NCI-H2107 (cell line): Measurements from ENCODE around the gene SFI1.
A peak's percentile ranks its signal among the peaks of the same experiment; 100 is the strongest.
"Not testable (repeated sequence)": the region's sequence is repeated elsewhere in the genome, so short reads cannot be mapped to it uniquely, and the experiment has no call there.

Experiments
- DNase-seq: peaks from one replicate; lab custom pipeline; 2025; lab: John Stamatoyannopoulos, UW

The SFI1 gene

DNA sequence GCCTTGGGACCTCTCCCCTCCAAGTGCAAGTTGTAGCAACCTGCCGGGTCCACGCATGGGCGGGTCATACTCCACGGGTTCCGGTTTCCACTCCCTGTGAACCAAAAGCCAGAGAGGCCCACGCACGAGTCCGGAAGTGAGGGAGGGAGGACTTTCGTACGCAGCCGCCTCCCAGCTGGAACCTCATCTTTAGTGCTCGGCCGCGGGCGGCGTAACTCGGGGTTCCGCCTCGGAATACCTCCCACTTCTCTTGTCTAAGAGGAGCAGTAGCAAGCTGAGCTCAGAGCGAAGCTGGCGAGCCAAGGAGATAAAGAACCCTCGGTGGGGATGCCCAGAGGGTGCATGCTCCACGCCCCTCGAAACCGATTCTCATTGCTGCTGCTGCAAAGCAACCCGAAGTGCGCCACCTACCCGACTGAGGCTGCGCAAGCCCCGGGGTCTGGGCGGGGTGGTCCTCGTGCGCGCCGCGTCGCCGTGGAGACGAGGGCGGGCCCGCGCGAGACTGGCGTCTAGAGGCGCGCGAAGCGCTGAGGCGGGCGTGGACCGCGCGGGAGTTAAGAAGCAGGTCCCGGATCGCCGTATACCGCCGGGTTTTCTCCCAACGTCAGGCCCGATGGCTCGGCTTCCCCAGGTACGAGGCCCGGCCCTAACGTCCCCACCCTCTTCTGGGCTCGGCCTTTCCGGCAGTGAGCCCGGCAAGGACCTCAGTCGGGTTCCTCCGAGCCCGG, at the start of gene SFI1:
Gene SFI1, plus strand, starts transcription at position 530 of the 728 bp plus-strand sequence. CDS start 11,749 bp downstream, outside the sequence.
- DNase-seq: peak; percentile 42

DNA sequence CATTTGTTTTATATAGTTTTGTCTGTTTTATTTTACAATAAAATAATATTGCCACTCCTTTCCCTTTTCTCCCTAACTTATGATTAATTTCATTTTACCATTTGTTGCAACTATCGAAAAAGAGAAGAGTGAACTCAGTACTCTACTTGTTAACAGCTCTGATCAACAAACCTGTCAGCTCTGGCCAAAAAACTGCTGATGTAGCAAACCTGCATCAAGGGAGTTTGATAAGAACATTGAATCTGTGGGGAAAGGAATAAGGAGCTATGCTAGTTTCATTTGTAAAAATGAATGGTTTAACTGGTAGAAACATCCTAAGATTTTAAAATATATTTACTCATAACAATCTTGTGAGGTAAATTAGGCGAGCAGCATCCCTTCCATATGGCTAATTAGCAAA, 49.6 kb upstream of the SFI1 start:
- DNase-seq: no peak

DNA sequence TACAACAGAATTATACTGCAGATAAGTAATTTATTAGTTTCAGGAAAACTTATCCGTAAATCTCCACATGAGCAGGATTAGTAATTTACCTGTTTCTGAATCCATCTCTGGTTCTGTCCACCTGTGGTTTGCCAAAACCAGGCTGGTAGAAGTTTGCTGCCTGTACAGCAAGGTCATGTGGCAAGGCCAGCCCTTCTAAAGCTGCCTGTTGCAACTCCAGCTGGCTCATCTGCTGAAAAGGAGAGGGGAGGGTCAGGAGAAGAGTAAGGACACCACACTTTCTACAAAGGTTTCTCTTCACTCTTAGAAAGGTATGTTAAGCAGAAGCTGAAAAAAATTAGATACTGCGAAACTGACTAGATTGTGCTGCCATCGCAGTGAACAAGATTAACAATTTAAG, 49.0 kb upstream of the SFI1 start:
- no peak for DNase-seq

DNA sequence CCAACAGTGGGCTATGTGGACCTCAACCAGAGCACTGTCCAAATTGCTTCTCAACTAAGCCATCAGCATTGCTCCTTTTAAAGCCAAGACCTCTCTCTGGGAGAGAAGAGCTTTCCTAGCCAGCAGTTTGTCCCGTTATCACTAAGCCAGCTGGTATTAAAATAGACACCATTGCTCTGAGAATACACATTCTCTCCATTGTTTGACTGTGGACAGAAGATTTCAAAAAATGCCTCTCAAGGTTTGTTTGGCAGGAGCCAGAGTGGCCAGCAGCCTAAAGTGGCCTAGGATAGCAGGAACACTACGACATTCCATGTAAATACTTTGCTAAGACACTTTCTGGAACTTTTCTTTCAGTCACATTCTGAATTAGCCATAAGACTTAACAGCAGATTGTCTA, 48.0 kb upstream of the SFI1 start:
- no peak for DNase-seq

- no peak for DNase-seq
These were observed 46.8 kb upstream of the SFI1 start for GRCh38 chr22:31449506-31449905.

- no peak for DNase-seq
These were observed 44.4 kb upstream of the SFI1 start for GRCh38 chr22:31451709-31452571.

GRCh38 chr22:31461699-31462098, 34.6 kb upstream of the SFI1 start:
- no peak for DNase-seq

DNA sequence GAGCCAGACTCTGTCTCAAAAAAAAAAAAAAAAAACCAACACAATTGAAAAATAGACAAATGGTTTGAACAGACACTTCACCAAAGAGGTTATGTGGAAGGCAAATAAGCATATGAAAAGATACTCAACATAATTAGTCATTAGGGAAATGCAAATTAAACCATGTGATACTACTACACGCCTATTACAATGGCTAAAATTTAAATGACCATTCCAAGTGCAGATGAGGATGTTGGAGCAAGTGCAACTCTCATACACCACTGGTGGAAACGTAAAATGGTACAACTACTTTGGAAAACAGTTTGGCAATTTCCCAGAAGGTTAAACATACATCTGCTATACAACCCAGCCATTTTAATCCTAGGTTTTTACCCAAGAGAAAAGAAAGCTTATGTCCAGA, 31.0 kb upstream of the SFI1 start:
- DNase-seq: no peak

- DNase-seq: no peak
These were observed 21.6 kb upstream of the SFI1 start for GRCh38 chr22:31474743-31475142.

GRCh38 chr22:31475800-31476199, 20.5 kb upstream of the SFI1 start:
- no peak for DNase-seq

- no peak for DNase-seq
These were observed 19.0 kb upstream of the SFI1 start for GRCh38 chr22:31477329-31477728.

- DNase-seq: no peak
These were observed 15.2 kb upstream of the SFI1 start for GRCh38 chr22:31481129-31481528.

DNA sequence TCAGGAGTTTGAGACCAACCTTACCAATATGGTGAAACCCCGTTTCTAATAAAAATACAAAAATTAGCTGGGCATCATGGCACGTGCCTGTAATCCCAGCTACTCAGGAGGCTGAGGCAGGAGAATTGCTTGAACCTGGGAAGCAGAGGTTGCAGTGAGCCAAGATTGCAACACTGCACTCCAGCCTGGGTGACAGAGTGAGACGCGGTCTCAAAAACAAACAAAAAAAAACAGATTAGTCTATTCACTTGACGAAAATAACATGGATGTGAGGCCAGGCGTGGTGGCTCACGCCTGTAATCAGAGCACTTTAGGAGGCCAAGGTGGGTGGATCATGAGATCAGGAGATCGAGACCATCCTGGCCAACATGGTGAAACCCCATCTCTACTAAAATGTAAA, 13.9 kb upstream of the SFI1 start:
- DNase-seq: not testable (repeated sequence)

DNA sequence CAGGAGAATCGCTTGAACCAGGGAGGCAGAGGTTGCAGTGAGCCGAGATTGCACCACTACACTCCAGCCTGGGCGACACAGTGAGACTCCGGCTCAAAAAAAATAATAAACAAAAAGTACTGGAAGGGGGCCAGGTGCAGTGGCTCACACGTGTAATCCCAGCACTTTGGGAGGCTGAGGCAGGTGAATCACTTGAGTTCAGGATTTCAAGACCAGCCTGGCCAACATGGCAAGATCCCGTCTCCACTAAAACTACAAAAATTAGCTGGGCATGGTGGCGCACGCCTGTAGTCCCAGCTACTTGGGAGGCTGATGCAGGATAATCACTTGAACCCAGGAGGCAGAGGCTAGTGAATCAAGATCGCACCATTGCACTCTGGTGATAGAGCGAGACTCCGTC, 10.0 kb upstream of the SFI1 start:
- DNase-seq: not testable (repeated sequence)

DNA sequence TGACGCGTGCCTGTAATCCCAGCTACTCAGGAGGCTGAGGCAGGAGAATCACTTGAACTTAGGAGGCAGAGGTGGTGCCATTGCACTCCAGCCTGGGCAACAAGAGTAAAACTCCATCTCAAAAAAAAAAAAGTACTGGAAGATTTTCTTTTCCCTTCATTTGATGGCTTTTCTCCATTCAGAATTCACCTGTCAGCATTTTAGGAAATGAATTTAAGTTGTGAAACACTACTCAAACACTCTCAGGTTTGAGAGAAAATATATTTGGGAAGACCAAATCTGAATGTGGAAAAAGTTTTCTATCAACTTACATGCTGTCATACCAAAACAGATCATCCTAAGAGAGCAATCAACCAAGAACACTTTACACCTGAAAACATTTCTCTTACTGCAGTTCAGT, 9.4 kb upstream of the SFI1 start:
- no peak for DNase-seq

- no peak for DNase-seq
These were observed 7.9 kb upstream of the SFI1 start for GRCh38 chr22:31488346-31488883.

GRCh38 chr22:31488988-31489617, 7.2 kb upstream of the SFI1 start:
- no peak for DNase-seq

GRCh38 chr22:31489632-31490495, 6.5 kb upstream of the SFI1 start, which contains the start of gene EIF4ENIF1:
Gene EIF4ENIF1, minus strand, starts transcription at chr22:31489842. Its CDS starts 1,124 bp downstream, at chr22:31488718.
- peak; percentile 19 for DNase-seq

DNA sequence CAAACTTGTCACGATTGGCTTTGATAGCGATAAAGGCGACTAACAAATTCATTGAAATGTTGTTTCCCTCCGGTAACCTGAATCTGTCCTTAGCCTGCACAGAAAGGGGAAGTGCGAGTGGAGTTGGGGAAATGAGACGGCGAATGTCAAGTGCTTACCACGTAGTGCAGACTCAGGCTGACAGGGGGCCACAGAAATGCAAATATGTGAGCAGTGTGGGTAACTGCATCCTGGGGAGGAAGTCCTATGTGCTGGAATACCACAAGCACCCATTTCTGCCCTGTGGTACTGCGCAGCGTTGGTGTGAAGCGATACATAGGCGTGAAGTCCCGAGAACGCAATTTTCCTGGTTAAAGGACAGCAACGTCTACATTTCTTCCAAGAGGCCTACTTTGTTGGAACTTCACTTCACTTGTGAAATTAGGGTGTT, 5.8 kb upstream of the SFI1 start:
- no peak for DNase-seq

- DNase-seq: no peak
These were observed 4.9 kb upstream of the SFI1 start for GRCh38 chr22:31491218-31491962.

GRCh38 chr22:31492151-31492550, 4.2 kb upstream of the SFI1 start:
- no peak for DNase-seq
